T-helper 1 cell treated with Interleukin-12 subunit alpha and Interleukin-12 subunit beta and Interleukin-4 antibody, amounts not matched to agents 30 μg/mL and 1 μg/mL, for 36 hours (primary cell): Measurements from ENCODE around the gene SPG7.

Experiments used
- H3K27ac Mint-ChIP-seq: one replicate; pipeline ENCODE4 v1.8.0; 2021; ENCODE audit warnings: mild to moderate bottlenecking, mixed read lengths
- H3K27me3 Mint-ChIP-seq: one replicate; pipeline ENCODE4 v1.8.0; 2021; ENCODE audit warnings: low read depth, mixed read lengths
- H3K36me3 Mint-ChIP-seq: one replicate; pipeline ENCODE4 v1.8.0; 2021; ENCODE audit warnings: low read depth, mixed read lengths
- H3K4me1 Mint-ChIP-seq: one replicate; pipeline ENCODE4 v1.8.0; 2021; ENCODE audit warnings: low read depth, mixed read lengths
- H3K4me3 Mint-ChIP-seq: one replicate; pipeline ENCODE4 v1.8.0; 2021; ENCODE audit warnings: mild to moderate bottlenecking, moderate library complexity, mixed read lengths
- H3K9me3 Mint-ChIP-seq: one replicate; pipeline ENCODE4 v1.8.0; 2021; ENCODE audit warnings: mixed read lengths

SPG7 gene

DNA sequence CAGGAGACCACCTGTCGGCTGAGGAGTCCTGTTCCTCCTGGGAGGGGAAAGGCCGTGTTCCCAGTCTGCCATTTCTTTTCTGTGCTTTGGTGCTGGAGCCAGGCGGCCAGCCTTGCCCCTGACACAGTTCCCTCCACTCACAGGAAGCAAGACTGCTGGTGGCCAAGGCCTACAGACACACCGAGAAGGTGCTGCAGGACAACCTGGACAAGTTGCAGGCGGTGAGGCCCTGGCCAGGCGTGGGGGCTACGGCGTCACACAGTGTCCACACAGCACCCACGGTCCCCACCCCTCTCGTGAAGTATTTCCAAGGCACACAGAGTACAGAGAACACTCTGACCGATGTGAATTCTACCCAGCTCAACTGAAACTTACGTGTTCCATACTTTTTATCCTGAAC, 46.1 kb downstream of the SPG7 start:
- Mint-ChIP-seq H3K36me3 (peaks cover 5% of the 10 kb centered on the region), H3K27ac (no peak overlapping the region), H3K4me3 (no peak overlapping the region), H3K27me3 (no peaks in the 10 kb centered on the region), H3K4me1 (peaks cover 8% of the 10 kb centered on the region), H3K9me3 (no peaks in the 10 kb centered on the region)

DNA sequence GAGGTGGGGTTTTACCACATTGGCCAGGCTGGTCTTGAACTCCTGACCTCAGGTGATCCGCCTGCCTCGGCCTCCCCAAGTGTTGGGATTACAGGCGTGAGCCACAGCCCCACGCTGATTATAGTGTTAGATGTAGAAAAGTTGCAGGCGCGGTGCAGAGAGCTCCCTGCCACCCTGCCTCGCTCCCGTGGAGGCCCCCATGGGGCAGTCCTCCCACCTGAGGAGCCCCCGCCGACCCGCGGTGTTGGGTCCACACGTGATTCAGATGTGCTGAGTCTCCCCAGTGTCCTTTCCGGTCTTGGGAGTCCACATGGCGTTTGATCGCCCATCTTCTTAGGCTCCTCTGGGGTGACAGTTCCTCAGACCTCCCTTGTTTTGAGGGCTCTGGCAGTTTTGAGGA, 47.1 kb downstream of the SPG7 start:
- no peaks in the 10 kb centered on the region for H3K27me3 Mint-ChIP-seq
- peaks cover 13% of the 10 kb centered on the region for H3K4me1 Mint-ChIP-seq
- H3K4me3 Mint-ChIP-seq: no peak overlapping the region
- H3K9me3 Mint-ChIP-seq: no peaks in the 10 kb centered on the region
- no peak overlapping the region for H3K27ac Mint-ChIP-seq
- H3K36me3 Mint-ChIP-seq: peaks cover 4% of the 10 kb centered on the region

DNA sequence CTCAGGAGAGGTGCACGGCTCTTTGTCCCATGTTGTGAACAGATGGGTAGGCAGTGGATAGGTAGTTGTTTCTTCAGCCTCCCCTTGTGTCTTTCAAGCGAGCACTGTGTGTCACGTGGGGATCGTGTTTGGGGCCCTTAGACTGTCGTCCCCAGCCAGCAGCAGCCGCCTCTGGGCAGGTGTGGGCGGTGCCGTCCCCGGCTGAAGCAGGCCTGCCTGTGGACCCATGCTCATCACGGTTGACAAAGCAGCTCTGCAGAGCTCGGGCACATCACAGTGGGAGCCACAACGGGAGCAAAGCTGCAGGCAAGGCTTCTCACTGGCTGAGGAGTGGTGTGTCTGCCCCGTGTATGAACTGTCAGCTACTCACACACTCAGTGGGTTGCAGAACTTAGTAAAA, 47.6 kb downstream of the SPG7 start:
- H3K9me3 Mint-ChIP-seq: no peaks in the 10 kb centered on the region
- peaks cover 4% of the 10 kb centered on the region for H3K36me3 Mint-ChIP-seq
- H3K4me3 Mint-ChIP-seq: no peak overlapping the region
- no peak overlapping the region for H3K27ac Mint-ChIP-seq
- peaks cover 13% of the 10 kb centered on the region for H3K4me1 Mint-ChIP-seq
- no peaks in the 10 kb centered on the region for H3K27me3 Mint-ChIP-seq

DNA sequence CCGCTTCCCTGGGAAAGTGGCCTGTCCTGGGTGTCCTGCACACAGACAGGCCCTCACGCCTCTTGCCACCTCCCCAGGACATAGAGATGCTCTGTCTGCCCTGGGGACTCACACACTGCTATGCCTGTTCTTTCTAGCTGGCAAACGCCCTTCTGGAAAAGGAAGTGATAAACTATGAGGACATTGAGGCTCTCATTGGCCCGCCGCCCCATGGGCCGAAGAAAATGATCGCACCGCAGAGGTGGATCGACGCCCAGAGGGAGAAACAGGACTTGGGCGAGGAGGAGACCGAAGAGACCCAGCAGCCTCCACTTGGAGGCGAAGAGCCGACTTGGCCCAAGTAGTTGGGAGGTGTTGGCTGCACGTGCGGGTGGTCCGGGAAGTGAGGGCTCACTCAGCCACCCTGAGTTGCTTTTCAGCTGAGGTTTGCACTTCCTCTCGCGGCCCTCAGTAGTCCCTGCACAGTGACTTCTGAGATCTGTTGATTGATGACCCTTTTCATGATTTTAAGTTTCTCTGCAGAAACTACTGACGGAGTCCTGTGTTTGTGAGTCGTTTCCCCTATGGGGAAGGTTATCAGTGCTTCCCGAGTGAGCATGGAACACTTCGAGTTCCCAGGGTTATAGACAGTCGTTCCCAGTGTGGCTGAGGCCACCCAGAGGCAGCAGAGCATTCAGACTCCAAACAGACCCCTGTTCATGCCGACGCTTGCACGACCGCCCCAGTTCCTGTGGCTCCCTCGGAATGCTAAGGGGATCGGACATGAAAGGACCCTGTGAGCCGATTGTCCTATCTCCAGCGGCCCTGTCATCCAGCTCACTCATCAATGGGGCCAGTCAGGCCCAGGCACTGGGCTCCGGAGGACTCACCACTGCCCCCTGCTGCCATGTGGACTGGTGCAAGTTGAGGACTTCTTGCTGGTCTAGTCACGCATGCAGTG, 48.8 kb downstream of the SPG7 start:
- H3K27ac Mint-ChIP-seq: no peak overlapping the region
- H3K36me3 Mint-ChIP-seq: peaks cover 12% of the 10 kb centered on the region
- no peaks in the 10 kb centered on the region for H3K9me3 Mint-ChIP-seq
- no peak overlapping the region for H3K4me3 Mint-ChIP-seq
- peaks cover 16% of the 10 kb centered on the region for H3K4me1 Mint-ChIP-seq
- H3K27me3 Mint-ChIP-seq: no peaks in the 10 kb centered on the region

DNA sequence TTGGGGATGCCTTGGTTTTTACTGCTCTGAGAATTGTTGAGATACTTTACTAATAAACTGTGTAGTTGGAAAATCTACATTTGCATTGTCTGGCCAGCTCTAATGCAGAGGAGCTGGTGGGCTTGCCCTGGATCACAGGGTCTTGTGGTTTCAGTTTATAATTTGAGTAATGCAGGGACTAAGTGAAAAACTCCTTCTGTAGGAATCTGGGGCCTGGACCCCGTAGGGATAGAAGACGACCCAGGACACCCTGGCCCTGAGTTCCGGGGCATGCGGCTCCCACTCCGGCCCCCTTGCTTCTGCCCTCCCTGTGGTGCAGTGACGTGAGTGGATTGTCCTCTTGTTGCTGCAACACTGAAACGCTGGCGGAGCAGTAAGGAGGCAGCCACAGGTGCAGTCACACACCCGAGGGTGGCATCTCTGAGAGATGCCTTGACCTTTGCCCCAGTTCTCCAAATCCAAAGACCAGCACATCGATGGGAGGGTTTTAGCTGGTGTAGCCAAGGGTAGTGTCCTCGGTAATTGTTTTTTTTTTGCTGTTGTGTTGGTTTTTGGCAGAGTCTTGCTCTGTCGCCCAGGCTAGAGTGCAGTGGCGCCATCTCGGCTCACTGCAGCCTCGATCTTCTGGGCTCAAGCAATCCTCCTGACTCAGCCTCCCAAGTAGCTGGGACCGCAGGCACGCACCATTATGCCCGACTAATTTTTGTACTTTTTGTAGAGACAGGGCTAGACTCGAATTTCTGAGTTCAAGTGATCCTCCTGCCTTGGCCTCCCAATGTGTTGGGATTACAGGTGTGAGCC, 49.7 kb downstream of the SPG7 start:
- Mint-ChIP-seq H3K4me3 (no peak overlapping the region), H3K27ac (no peak overlapping the region), H3K36me3 (peaks cover 18% of the 10 kb centered on the region), H3K9me3 (no peaks in the 10 kb centered on the region), H3K27me3 (no peaks in the 10 kb centered on the region), H3K4me1 (peaks cover 24% of the 10 kb centered on the region)

DNA sequence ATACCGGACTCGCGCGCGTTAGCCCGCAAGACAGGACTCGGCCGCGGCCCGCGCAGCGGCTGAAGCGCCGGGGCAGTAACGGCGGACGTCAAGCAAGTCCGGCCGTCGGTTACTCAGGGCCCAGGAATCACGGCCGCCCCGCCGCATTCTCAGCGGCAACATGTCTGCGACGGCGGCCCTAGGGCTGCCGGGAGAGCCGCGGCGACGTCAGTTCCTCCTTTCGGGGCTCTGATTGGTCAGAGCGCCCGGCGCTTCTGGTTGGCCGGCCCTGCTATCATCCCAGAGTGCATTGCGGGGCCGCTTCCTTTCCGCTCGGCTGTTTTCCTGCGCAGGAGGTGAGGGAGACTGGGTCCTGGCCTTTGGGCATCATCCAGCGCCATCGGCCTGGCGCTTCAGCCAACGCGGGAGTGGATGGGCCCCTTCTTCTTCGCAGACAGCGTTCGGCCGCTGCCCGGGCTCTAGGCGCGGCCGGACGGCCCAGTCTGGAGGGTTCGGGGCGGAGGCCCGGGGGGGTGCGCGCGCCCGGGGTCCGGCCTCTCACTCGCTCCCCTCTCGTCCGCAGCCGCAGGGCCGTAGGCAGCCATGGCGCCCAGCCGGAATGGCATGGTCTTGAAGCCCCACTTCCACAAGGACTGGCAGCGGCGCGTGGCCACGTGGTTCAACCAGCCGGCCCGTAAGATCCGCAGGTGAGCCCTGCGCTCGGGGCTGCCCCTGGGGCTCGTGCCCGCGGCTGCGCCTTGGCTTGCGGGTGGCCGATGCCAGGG, 52.4 kb downstream of the SPG7 start, which contains the start of gene RPL13:
Gene RPL13 (plus strand): TSS at position 305 of the 764 bp plus-strand sequence. CDS start 278 bp downstream, at position 583.
- H3K27ac Mint-ChIP-seq: peak within 1 kb of the TSS; percentile 100
- H3K4me3 Mint-ChIP-seq: peak within 1 kb of the TSS; percentile 98
- H3K36me3 Mint-ChIP-seq: peaks cover 38% of the 10 kb centered on the region
- H3K4me1 Mint-ChIP-seq: peaks cover 43% of the 10 kb centered on the region
- H3K9me3 Mint-ChIP-seq: no peaks in the 10 kb centered on the region
- no peaks in the 10 kb centered on the region for H3K27me3 Mint-ChIP-seq

DNA sequence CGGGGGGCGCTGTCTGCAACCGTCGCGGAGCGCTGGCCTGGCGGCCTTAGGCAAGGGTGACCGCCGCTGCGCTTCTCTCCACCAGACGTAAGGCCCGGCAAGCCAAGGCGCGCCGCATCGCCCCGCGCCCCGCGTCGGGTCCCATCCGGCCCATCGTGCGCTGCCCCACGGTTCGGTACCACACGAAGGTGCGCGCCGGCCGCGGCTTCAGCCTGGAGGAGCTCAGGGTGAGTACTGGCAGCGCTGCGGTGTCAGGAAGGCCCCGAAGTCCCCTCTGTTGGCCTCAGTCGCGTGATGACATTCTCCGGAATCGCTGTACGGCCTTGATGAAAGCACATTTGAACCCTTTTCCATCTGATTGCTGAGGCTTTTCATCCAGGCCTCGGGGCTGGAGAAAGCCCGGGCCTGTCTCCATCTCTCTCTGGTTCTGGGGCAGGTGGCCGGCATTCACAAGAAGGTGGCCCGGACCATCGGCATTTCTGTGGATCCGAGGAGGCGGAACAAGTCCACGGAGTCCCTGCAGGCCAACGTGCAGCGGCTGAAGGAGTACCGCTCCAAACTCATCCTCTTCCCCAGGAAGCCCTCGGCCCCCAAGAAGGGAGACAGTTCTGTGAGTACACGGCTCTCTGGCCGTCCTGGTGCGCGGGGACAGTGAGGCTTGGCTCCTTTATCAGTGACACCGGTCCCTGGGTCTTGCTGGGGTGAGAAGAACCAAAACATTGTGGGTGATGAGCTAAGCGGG, 53.1 kb downstream of the SPG7 start:
- Mint-ChIP-seq H3K4me3 (peak overlapping the region; percentile 98), H3K36me3 (peaks cover 38% of the 10 kb centered on the region), H3K4me1 (peaks cover 49% of the 10 kb centered on the region), H3K27ac (peak overlapping the region; percentile 80), H3K9me3 (no peaks in the 10 kb centered on the region), H3K27me3 (no peaks in the 10 kb centered on the region)

DNA sequence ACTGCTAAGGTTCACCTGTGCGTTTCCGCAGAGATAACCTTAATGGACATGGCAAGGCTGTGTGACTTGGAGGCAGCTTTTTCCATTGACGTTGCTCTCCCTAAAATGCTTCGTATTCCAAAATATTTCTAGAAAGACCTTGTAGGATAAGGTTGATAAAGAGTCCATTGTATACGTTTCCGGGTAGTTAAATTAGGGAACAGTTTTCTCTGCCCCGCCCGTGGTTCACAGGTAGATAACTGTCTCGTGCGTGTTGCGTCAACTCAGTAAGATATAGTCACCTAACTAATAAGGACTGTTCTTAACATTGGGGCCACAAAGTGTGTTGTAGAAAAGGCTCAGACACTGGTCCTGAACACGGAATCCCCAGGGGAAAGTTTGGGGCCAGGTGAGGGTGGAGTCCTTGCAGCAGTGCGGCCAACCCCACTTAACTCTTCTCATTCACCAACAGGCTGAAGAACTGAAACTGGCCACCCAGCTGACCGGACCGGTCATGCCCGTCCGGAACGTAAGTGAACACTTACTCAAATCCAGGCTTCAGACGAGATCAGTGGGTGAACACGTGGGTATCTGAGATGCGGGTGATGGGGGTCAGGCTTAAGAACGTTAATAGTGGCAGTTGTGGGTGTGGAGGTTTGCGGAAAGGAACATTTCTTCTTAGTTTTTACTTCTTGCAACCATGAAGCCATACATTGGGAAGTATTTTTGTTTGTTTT, 53.8 kb downstream of the SPG7 start:
- Mint-ChIP-seq H3K9me3 (no peaks in the 10 kb centered on the region), H3K36me3 (peaks cover 38% of the 10 kb centered on the region), H3K4me1 (peaks cover 47% of the 10 kb centered on the region), H3K27me3 (no peaks in the 10 kb centered on the region), H3K27ac (peak overlapping the region; percentile 80), H3K4me3 (peak overlapping the region; percentile 98)

DNA sequence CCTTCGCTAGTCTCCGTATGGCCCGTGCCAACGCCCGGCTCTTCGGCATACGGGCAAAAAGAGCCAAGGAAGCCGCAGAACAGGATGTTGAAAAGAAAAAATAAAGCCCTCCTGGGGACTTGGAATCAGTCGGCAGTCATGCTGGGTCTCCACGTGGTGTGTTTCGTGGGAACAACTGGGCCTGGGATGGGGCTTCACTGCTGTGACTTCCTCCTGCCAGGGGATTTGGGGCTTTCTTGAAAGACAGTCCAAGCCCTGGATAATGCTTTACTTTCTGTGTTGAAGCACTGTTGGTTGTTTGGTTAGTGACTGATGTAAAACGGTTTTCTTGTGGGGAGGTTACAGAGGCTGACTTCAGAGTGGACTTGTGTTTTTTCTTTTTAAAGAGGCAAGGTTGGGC, 54.7 kb downstream of the SPG7 start:
- H3K36me3 Mint-ChIP-seq: peaks cover 38% of the 10 kb centered on the region
- H3K4me3 Mint-ChIP-seq: peak overlapping the region; percentile 98
- H3K27ac Mint-ChIP-seq: peak overlapping the region; percentile 15
- H3K9me3 Mint-ChIP-seq: no peaks in the 10 kb centered on the region
- no peaks in the 10 kb centered on the region for H3K27me3 Mint-ChIP-seq
- peaks cover 44% of the 10 kb centered on the region for H3K4me1 Mint-ChIP-seq

DNA sequence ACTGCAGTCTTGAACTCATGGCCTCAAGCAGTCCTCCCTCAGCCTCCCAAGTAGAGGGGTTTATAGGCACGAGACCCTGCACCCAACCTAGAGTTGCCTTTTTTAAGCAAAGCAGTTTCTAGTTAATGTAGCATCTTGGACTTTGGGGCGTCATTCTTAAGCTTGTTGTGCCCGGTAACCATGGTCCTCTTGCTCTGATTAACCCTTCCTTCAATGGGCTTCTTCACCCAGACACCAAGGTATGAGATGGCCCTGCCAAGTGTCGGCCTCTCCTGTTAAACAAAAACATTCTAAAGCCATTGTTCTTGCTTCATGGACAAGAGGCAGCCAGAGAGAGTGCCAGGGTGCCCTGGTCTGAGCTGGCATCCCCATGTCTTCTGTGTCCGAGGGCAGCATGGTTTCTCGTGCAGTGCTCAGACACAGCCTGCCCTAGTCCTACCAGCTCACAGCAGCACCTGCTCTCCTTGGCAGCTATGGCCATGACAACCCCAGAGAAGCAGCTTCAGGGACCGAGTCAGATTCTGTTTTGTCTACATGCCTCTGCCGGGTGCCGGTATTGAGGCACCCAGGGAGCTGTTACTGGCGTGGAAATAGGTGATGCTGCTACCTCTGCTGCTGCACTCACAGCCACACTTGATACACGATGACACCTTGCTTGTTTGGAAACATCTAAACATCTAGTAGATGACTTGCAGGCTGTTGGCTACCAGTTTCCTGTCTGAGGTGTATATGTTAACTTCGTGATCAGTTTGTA, 55.6 kb downstream of the SPG7 start:
- no peak overlapping the region for H3K27ac Mint-ChIP-seq

DNA sequence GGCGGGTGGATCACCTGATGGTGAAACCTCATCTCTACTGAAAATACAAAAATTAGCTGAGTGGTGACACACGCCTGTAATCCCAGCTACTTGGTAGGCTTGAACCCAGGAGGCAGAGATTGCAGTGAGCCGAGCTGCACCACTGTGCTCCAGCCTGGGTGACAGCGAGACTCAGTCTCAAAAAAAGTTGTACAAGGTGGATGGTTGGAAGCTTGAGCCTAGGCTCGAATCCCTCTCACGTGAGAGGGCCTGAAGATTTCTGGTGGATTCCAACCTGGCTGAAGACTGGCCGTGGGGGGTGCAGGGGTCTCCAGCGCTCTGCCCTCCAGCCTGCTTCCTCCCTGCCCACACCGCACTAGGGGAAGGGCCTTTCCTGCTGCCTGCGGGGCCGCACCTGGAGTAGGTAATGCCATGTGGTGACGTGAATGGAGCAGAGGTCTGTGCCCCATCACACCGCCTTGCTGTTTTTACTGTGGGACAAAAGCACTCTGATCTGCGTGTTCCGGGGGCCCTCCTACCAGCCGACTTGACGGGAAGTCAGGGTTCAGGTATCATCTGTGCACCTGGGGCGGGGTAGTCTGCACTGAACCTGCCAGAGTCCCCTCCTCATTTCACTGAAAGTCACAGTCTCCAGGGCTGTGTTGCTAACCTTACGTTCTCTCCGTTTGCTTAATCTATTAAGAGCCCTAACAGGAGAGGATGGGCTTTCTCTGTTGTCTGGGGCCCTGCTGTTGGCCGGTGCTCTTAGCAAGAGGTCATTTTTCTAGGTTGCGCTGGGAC, 56.5 kb downstream of the SPG7 start:
- H3K36me3 Mint-ChIP-seq: peaks cover 38% of the 10 kb centered on the region
- H3K4me3 Mint-ChIP-seq: peak overlapping the region; percentile 42
- no peaks in the 10 kb centered on the region for H3K9me3 Mint-ChIP-seq
- peak overlapping the region; percentile 3 for H3K27ac Mint-ChIP-seq
- H3K4me1 Mint-ChIP-seq: peaks cover 41% of the 10 kb centered on the region
- H3K27me3 Mint-ChIP-seq: no peaks in the 10 kb centered on the region

More for the DNA sequence above, 55.6 kb downstream of the SPG7 start:
- Mint-ChIP-seq H3K27me3 (no peaks in the 10 kb centered on the region), H3K36me3 (peaks cover 38% of the 10 kb centered on the region), H3K4me3 (no peak overlapping the region), H3K9me3 (no peaks in the 10 kb centered on the region), H3K4me1 (peaks cover 44% of the 10 kb centered on the region)

DNA sequence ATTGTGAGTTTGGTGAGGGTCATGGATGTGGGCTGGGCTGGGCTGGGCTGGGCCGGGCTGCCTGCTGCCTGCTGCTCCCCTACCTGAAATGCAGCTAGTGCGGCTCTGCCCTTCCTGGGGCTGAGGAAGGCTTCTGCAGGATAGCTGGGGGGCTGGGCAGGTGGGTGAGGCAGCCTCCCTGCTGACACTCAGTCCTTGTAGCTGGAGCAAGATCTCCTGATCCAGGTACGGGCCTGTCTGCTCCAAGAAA, 57.0 kb downstream of the SPG7 start:
- Mint-ChIP-seq H3K27ac (no peak overlapping the region), H3K4me3 (no peak overlapping the region), H3K4me1 (peaks cover 37% of the 10 kb centered on the region), H3K36me3 (peaks cover 37% of the 10 kb centered on the region), H3K9me3 (no peaks in the 10 kb centered on the region), H3K27me3 (no peaks in the 10 kb centered on the region)
